Stimulated activated CD4-positive, alpha-beta T cell treated with anti-CD3 and anti-CD28 coated beads, Interleukin-15, amount 100 ng/mL, for 1 hour (primary cell): ENCODE results near the gene MTFMT.
"Not testable (repeated sequence)": the region's sequence is repeated elsewhere in the genome, so short reads cannot be mapped to it uniquely, and the experiment has no call there.

Source experiments
- DNase-seq, 2 donors: peaks; one replicate each; pipeline ENCODE4 v3.0.0-alpha.2; 2020; ENCODE audit warnings: low read depth in 1 of 2, low spot score in 1 of 2

MTFMT gene

DNA sequence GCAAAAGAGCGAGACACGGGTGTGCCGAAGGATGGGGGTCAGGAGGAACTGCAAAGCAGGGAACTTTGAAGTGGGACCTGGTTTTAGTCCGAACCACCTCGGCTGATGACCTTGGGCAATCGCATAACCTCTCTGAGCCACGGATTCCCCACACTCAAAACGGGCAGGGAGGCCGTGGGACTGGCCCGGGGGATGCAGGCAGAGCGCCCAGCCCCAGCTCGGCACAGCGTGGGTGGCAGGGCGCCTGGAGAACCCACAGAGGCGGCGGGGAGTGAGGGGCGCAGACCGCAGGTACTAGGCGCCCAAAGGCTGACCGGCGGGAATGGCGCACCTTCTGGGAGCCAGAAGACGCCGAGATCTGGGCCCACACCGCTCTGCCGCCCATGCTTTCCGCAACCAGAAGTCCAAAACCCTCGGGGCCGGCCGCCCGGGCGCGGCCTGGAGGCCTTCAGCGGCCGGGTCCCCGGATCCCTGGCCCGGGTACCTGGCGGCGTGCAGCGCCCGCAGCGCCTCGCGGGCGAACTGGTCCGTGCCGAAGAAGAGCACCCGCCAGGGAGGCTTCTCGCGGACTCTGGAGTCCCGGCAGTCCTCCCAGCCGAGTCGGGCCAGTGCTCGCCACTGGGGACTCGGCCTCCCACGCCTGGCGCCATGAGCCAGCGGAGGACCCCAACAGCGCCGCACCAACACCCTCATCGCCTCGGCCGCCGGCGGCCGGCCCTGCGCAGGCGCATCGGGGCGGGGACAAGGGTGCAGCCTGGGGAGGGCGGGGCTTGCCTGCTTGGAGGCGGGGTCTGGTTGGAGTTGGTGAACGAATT is at the start of gene MTFMT:
MTFMT (minus strand) TSS at position 719 of the 815 bp plus-strand sequence; CDS start at position 693, 26 bp downstream.
- DNase-seq = peak; percentile 87 to 95

DNA sequence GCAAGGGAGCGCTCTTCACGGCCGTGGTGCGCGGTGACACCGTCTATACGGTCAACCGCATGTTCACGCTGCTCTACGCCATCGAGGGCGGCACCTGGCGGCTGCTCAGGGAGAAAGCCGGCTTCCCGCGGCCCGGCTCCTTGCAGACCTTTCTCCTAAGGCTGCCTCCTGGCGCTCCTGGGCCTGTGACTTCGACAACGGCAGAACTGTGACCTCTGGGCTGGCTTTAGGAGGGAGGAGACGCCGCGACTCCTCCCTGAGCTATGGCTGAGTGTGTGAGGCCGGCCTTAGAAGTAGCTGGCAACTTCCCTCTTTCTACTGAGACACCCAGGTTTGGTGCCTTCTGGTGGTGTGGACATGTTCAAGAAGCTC is 48.5 kb upstream of the MTFMT start:
- peak in 1 of 2 donors; percentile 44 for DNase-seq

DNA sequence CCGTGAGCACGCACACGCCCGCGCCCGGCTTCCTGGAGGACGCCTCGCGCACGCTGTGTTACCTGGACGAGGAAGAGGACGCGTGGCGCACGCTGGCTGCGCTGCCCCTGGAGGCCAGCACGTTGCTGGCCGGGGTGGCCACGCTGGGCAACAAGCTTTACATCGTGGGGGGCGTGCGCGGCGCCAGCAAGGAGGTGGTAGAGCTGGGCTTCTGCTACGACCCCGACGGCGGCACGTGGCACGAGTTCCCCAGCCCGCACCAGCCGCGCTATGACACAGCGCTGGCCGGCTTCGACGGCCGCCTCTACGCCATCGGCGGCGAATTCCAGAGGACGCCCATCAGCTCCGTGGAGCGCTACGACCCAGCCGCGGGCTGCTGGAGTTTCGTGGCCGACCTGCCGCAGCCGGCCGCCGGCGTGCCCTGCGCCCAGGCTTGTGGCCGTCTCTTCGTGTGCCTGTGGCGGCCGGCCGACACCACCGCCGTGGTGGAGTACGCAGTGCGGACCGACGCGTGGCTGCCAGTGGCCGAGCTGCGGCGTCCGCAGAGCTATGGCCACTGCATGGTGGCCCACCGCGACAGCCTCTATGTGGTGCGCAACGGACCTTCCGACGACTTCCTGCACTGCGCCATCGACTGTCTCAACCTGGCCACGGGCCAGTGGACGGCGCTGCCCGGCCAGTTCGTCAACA is 48.0 kb upstream of the MTFMT start:
- no peak for DNase-seq

DNA sequence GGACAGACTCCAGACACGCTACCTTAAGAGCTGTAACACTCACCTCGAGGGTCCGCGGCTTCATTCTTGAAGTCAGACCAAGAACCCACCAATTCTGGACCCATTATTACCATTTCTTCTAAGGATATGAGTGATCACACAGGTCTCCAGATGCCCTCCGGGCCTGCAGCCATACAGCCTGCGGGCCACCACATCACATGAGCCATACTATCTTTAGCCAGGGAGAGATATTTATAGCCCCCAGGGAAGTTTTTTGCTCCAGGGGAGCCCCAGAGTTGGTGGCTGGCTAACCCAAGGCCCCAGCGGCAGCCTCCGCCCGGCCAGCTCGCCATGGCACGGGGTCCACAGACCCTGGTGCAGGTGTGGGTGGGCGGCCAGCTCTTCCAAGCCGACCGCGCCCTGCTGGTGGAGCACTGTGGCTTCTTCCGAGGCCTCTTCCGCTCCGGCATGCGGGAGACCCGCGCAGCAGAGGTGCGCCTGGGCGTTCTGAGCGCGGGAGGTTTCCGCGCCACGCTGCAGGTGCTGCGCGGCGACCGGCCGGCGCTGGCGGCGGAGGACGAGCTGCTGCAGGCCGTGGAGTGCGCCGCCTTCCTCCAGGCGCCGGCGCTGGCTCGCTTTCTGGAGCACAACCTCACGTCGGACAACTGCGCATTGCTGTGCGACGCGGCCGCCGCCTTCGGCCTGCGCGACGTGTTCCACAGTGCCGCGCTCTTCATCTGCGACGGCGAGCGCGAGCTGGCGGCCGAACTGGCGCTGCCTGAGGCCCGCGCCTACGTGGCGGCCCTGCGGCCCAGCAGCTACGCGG is 47.2 kb upstream of the MTFMT start, which contains the start of gene KBTBD13:
KBTBD13 (plus strand) TSS at position 261 of the 805 bp plus-strand sequence; CDS start at position 331, 70 bp downstream.
- DNase-seq = no peak

DNA sequence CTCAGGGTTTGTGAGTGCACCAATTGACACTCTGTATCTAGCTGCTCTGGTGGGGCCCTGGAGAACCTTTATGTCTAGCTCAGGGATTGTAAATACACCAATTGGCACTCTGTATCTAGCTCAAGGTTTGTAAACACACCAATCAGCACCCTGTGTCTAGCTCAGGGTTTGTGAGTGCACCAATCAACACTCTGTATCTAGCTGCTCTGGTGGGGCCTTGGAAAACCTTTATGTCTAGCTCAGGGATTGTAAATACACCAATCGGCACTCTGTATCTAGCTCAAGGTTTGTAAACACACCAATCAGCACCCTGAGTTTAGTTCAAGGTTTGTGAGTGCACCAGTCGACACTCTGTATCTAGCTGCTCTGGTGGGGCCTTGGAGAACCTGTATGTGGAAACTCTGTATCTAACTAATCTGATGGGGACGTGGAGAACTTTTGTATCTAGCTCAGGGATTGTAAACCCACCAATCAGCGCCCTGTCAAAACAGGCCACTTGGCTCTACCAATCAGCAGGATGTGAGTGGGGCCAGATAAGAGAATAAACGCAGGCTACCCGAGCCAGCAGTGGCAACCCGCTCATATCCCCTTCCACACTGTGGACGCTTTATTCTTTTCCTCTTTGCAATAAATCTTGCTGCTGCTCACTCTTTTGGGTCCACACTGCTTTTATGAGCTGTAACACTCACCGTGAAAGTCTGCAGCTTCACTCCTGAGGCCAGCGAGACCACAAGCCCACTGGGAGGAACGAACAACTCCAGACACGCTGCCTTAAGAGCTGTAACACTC is 46.4 kb upstream of the MTFMT start:
- DNase-seq = not testable (repeated sequence)

DNA sequence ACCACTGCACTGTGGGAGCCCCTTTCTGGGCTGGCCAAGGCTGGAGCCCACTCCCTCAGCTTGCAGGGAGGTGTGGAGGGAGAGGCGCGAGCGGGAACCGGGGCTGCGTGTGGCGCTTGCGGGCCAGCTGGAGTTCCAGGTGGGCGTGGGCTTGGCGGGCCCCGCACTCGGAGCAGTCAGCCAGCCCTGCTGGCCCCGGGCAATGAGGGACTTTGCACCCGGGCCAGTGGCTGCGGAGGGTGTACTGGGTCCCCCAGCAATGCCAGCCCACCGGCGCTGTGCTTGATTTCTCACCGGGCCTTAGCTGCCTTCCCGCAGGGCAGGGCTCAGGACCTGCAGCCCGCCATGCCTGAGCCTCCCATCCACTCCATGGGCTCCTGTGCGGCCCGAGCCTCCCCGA is 45.5 kb upstream of the MTFMT start:
- DNase-seq = not testable (repeated sequence)

DNA sequence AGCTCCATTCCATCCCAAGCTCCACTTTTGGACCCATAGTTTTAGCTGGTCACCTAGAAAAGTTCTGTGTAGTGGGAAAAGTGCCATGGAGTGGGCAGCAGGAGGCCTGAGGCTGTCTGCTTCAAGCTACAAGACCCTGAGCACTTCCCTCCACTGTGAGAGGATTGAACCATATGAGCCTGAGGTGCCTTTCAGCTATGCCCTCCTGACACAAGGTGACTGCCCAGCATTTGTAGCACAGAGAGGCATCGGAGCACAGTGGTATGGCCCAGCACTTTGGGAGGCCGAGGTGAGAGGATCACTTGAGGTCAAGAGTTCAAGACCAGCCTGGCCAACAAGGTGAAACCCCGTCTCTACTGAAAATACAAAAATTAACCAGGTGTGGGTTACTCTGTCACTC is 43.2 kb upstream of the MTFMT start:
- DNase-seq = no peak

DNA sequence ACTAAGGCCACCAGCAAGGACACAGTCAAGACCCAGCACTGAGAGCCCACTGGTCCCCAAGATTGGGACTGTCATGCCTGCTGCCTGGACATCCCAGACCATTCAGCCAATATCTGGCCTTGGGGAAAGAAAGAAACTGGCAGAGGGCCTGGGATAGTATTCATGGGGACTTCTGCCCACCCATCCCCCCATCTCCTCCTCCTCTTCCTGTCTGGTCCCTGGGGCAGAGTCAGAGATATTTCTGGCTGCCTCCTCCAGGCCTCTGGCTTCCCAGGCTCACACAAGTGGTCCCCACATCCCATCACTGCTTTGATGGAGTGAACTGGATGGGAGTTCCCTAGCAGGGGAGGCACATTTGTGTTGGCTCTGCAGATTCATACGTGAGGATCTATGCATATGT is 42.6 kb upstream of the MTFMT start:
- no peak for DNase-seq

DNA sequence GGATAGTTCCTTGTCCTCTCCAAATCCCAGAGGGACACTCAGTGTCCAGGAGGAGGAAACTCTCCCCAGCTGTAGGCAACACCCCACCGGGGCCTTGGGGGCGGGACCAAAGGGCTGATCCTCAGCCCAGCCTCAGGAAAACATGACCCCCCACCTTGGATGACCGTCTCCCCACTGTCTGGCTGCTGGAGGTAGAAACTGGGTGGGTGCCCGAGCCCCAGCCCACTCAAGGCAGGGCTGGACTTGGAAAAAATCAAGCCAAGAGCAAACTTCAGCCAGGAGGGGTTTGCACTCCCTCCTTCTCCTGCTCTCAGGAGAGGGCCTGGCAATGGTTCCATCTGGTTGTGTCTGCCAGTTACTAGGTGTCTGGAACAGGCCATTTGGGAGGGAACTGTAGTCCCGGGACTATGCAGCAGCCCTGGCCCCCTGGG is 42.0 kb upstream of the MTFMT start:
- DNase-seq = no peak

DNA sequence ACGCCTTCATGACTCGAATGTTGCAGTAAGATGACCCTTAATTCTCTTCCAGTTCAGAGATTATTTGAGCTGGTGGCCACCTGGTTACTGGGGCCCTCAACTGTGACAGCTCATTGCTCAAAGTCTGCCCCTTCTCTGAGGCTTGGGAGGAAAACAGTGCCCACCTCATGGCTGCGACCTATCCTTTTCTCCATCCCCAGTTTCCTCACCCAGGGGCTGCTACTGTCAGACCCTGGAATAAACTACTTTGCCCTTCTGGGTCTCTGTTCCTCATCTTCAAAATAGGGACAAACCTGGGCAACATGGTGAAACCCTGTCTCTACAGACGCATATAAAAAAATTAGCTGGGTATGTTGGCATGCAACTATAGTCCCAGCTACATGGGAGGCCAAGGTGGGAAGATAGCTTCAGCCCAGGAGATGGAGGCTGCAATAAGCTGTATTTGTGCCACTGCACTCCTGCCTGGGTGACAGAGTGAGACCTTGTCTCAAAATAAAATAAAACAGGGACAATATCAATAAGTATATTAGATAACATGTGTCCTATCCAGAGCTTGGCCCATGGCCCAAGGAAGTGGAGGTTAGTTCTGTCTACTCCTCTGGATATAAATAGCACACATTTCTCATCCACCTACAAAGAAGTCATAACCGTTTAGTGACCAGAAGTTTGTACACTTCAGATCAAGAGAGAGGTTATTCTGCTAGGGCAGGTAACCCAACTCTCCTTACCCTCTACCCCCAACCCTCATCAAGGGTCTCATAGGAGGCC is 40.5 kb upstream of the MTFMT start:
- no peak for DNase-seq

DNA sequence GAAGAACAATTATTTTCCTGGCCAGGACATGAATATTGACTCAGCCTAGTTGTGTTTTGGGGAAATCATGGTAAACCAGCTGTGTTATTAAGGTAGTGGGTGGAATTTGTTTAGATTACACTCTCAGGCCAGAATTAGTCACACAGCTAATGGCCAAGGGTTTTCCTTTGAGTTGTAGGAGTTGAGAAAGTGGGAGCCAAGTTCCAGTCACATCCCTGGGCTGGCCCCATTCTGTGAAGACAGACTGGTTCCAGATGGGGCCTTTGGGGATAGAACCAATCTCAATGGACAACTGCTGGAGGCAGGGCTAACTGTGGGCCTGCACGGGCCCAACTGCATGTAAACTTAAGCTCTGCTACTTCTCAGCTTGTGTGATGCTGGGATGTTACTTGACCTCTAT is 39.7 kb upstream of the MTFMT start:
- no peak for DNase-seq

DNA sequence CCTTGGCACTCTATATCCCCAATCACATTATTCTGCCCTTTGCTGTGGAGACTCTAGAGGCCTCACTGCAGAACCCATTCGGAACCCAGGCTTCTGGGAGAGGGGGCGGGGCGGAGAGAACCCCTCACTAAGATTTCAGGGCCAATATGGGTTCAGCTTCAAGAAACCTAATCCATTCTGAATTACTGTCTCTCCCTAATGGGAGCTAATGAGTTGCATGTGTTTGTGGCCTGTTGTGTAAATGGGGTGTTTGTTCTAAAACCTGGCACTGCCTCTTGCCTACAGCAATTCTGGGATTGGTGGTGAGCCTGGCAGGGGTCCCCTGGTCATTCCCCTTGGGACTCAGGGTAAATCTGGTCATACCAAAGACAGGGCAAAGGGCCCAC is 39.0 kb upstream of the MTFMT start:
- DNase-seq = no peak

DNA sequence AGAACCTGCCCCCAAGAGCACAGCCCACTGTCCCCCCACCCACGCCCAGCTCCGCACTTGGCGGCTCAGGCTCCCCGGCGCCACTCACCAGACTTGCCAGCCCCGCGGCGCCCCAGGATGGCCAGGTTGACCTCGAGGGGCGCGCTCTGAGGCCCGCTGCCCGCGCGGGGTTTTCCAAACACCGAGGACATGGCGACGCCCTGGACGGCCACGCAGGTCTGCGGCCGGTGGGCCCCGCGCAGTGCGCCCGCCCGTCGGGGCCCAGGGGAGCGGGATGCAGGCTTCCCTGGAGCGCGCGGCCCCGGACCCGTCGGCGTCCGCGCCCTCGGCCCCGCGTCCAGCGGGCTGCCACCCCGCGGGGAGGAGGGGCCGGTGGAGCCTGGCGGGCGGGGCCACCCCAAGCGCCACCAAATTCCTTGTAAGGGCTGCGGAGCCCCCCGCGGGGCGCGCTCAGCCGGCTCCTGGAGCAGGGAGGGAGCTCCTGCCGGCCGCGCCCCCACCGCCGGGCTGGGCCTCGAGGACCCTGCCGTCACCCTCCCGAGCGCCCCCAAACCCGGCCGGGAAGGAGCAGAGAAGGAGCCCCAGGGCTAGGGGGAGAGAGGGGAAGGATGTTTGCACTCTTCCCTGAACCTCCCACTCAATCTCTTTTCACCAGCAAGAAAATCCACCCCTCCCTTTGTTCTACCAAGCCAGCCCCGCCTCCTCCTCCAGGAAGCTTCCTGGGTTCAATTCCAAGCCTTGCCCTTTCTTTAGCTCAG is 38.4 kb upstream of the MTFMT start, which contains the start of gene RASL12:
RASL12 (minus strand) TSS at position 347 of the 758 bp plus-strand sequence; CDS start at position 191, 156 bp downstream.
- no peak for DNase-seq

DNA sequence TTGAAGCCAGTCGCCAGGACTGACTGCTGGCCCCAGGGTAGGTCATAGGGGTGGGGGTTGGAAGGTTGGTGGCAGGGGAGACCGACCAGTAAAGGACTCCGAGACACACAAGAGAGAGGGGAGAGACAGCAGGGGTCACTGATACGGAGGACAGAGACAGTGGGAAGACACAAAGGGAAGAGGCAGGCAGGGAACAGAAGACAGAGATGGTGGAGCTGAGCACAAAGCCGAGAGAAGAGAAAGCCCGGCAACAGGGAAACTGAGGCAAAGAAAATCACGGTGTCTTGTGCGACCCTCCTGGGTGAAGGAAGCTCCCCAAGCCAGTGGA is 37.8 kb upstream of the MTFMT start:
- no peak for DNase-seq

DNA sequence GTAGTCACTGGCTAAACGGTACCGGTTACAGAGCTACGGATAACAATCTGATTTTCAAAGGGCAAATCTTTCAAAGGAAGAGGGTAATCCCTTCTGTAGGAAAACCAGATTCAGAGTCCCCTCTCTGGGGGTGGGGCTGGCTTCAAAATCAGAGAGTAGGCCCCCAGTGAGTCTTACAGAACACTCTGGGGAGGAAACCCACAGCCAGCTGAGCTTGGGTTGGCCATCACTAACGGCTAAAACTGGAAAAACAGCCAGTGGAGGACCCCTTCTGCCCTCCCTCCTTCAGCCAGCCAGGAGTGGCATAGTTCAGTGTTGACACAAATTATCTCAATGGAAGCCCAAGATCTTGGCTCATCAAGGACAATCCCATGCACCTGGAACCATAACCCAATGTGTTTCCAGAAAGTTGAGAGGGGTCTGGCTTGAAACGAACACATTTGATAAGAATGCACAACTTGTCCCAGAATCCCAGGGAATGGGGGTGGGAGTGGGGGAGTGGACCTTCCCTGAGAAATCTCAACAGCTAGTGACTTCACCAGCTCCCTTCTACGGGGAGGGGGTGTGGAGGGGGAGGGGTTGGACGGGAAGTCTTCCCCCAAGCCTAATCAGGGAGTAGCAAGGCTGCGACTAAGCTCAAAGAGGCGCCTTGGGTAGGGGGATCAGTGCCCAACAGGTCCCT is 37.3 kb upstream of the MTFMT start:
- DNase-seq = no peak

DNA sequence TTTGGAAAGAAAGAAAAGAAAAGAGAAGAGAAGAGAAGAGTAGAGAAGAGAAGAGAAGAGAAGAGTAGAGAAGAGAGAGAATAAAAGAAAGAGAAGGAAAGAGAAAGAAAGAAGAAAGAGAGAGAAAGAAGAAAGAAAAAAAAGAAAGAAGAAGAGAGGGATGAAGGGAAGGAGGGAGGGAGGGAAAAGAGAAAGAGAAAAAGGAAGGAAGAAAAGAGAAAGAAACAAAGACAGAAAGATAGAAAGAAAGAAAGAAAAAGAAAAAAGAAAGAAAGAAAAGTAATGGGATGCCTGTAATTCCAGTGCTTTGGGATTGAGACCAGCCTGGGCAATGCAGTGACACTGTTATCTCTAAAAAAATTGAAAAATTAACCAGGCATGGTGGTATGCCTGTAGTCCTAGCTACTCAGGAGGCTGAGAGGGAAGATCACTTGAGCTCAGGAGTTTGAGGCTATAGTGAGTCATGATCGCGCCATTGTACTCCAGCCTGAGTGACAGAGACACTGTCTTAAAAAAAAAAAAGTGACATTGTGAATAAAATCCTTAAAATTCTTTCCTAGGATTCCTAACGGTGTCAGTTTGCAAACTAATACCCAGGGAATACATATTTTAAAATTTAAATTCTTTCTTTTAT is 36.7 kb upstream of the MTFMT start:
- DNase-seq = no peak

DNA sequence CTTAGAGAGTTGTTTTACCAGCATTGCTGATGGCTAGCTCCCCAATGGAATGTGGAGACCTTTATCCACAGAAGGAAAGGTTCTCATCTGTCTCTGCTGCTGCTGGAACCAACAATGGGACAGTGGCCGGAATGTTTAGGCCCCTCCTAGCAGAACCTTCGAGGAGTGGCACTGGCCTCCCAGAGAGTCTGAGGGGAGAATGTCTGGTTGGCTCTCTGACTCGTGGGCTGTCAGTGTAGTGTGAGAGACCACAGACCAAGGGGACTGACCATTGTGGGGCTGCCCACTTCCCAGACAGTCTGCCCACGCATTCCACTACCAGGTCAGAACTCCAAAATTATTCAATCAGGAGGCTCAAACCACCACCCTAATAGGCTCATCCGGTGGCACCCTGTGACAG is 33.3 kb upstream of the MTFMT start:
- no peak for DNase-seq

DNA sequence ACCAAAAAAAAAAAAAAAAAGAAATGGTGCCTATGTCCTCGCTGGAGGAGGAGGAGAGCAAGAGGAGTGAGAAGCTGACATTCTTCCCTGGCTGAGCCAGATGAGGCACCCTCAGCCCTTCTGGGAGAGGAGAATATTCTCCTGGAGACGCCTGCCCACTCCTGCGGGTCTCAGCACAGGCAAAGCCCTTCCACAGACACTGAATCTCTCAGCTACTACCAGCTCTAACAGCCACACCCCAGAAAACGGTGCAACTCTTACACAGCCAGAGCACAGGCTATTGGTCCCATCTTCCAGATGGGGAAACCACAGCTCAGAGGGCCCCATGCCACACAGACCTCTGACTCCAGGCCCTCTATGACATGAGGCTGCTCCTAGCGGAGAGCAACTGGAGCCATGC is 32.6 kb upstream of the MTFMT start:
- no peak for DNase-seq
